HCT116 (cell line): Measurements from ENCODE around the gene GFOD1. TPM values are rescaled to one million over a fixed set of nuclear protein-coding genes. Genes with fewer than 3 reads are reported as not detected.

Source experiments
- ATAC-seq: fragments of 200-7000 bp; cut with Tn5 transposase; 2 replicates; pipeline ENCODE4 v1.9.1; 2020; ENCODE audit warnings: mild to moderate bottlenecking, moderate library complexity
- BruUV-seq: library from RNA; stranded (reverse); fragments of 400-500 nt; replicated peaks from 2 replicates; lab custom pipeline; 2021; lab: Mats Ljungman, UMichigan
- CTCF ChIA-PET: fragments of 300-600 bp; sonication (Branson Sonifier 250); formaldehyde crosslinking; loops from one replicate; lab custom pipeline; 2021; ENCODE audit warnings: antibody characterized with exemption; lab: Charles Lee
- POLR2A ChIA-PET: fragments of 300-600, 350-600 bp; sonication (Branson Sonifier 250); formaldehyde crosslinking; loops from one replicate; lab custom pipeline; 2021; ENCODE audit warnings: antibody characterized with exemption; lab: Charles Lee
- RAD21 ChIA-PET, 2 experiments: fragments of 300-600 bp; sonication (Branson Sonifier 250); formaldehyde crosslinking; loops; one replicate each; lab custom pipeline; 2023; ENCODE audit warnings: low total read pairs in 2 of 2; ENCODE audit not compliant: uncharacterized antibody in 2 of 2, unreplicated experiment in 2 of 2, low non-redundant PET in 1 of 2; lab: Charles Lee
- DNase-seq: peaks from one replicate; pipeline ENCODE4 v3.0.0-alpha.2; 2010; ENCODE audit warnings: low read depth, low spot score
- H2AFZ ChIP-seq: fragments of 200-600 bp; shearing (Covaris generic), sonication (generic); 2 replicates; pipeline ENCODE4 v1.6.1; 2017; ENCODE audit warnings: low read depth, mixed run types, mixed read lengths, antibody characterized with exemption, low read length; ENCODE audit not compliant: poor library complexity, severe bottlenecking
- H3K27ac ChIP-seq: 2 replicates; pipeline ENCODE4 v1.5.1; 2012; ENCODE audit warnings: low read depth, low read length
- H3K27me3 ChIP-seq: fragments of 200-600 bp; sonication (generic); 2 replicates; pipeline ENCODE4 v1.6.1; 2016; ENCODE audit warnings: mixed run types, low read length, mixed read lengths; ENCODE audit not compliant: insufficient read depth
- H3K36me3 ChIP-seq, 2 experiments: fragments of 200-500 bp in 1 of 2; fragments of 200-600 bp in 1 of 2; sonication (Bioruptor generic) in 1 of 2; sonication (generic) in 1 of 2; 2 replicates each; pipeline versions ENCODE4 v1.5.1 to v1.6.1; 2014 to 2016; ENCODE audit warnings: low read length in 2 of 2, inconsistent platforms in 1 of 2, mixed read lengths in 1 of 2, mixed run types in 1 of 2; ENCODE audit not compliant: insufficient read depth in 2 of 2, control insufficient read depth in 1 of 2
- H3K4me1 ChIP-seq, 2 experiments: fragments of 200-600 bp in 1 of 2; sonication (generic) in 1 of 2; 2 replicates each; pipeline versions ENCODE4 v1.5.1 to v1.6.1; 2012 to 2017; ENCODE audit warnings: low read length in 2 of 2, inconsistent platforms in 1 of 2, mild to moderate bottlenecking in 1 of 2, mixed read lengths in 1 of 2, mixed run types in 1 of 2, moderate library complexity in 1 of 2; ENCODE audit not compliant: insufficient read depth in 2 of 2, control insufficient read depth in 1 of 2
- H3K4me2 ChIP-seq: fragments of 200-600 bp; sonication (generic); 2 replicates; pipeline ENCODE4 v1.6.1; 2017; ENCODE audit warnings: mixed run types, low read length, mixed read lengths
- H3K4me3 ChIP-seq, 2 experiments: fragments of 200-600 bp in 1 of 2; sonication (generic) in 1 of 2; replicated peaks in 1 of 2; 2 replicates each; pipeline ENCODE4 v1.5.1; 2011 to 2016; ENCODE audit warnings: low read length in 2 of 2, control low read depth in 1 of 2, low read depth in 1 of 2, mild to moderate bottlenecking in 1 of 2, mixed read lengths in 1 of 2, mixed run types in 1 of 2
- H3K79me2 ChIP-seq: fragments of 200-600 bp; sonication (generic); 2 replicates; pipeline ENCODE4 v1.6.1; 2017; ENCODE audit warnings: mild to moderate bottlenecking, mixed run types, low read length, moderate library complexity, mixed read lengths; ENCODE audit not compliant: insufficient read depth
- H3K9ac ChIP-seq: fragments of 200-600 bp; sonication (generic); 2 replicates; pipeline ENCODE4 v1.6.1; 2016; ENCODE audit warnings: low read length, mixed read lengths
- H3K9me2 ChIP-seq: fragments of 200-600 bp; sonication (generic), shearing (Covaris generic); 2 replicates; pipeline ENCODE4 v1.6.1; 2017; ENCODE audit warnings: mixed run types, mild to moderate bottlenecking, moderate library complexity; ENCODE audit not compliant: insufficient read depth
- H3K9me3 ChIP-seq, 2 experiments: fragments of 200-500 bp in 1 of 2; fragments of 200-600 bp in 1 of 2; sonication (Bioruptor generic) in 1 of 2; sonication (generic) in 1 of 2; 2 replicates each; pipeline ENCODE4 v1.6.1; 2014 to 2017; ENCODE audit warnings: low read length in 2 of 2, mixed read lengths in 2 of 2, inconsistent platforms in 1 of 2, low read depth in 1 of 2, mild to moderate bottlenecking in 1 of 2, mixed run types in 1 of 2, moderate library complexity in 1 of 2; ENCODE audit not compliant: control insufficient read depth in 1 of 2, insufficient read depth in 1 of 2
- H4K20me1 ChIP-seq: fragments of 200-600 bp; sonication (generic), shearing (Covaris generic); 2 replicates; pipeline ENCODE4 v1.6.1; 2017; ENCODE audit warnings: mixed run types, mild to moderate bottlenecking, moderate library complexity; ENCODE audit not compliant: insufficient read depth
- ATF3 ChIP-seq: IDR thresholded peaks from 2 replicates; pipeline ENCODE4 v1.6.1; 2012
- CBX3 ChIP-seq: IDR thresholded peaks from 2 replicates; pipeline ENCODE4 v1.6.1; 2012; ENCODE audit warnings: low read depth
- CEBPB ChIP-seq: IDR thresholded peaks from 2 replicates; pipeline ENCODE4 v1.6.1; 2012; ENCODE audit warnings: low read depth
- EGR1 ChIP-seq: IDR thresholded peaks from 2 replicates; pipeline ENCODE4 v1.6.1; 2012; ENCODE audit warnings: low read depth
- EZH2 ChIP-seq: fragments of 200-600 bp; sonication (generic); IDR thresholded peaks from 2 replicates; pipeline ENCODE4 v1.6.1; 2017; ENCODE audit warnings: antibody characterized with exemption, mixed run types
- EZH2phosphoT487 ChIP-seq: fragments of 200-600 bp; IDR thresholded peaks from 2 replicates; pipeline ENCODE4 v1.6.1; 2018; ENCODE audit warnings: antibody characterized with exemption, borderline replicate concordance
- JUND ChIP-seq: IDR thresholded peaks from 2 replicates; pipeline ENCODE4 v1.6.1; 2012
- POLR2A ChIP-seq: IDR thresholded peaks from 2 replicates; pipeline ENCODE4 v1.7.0; 2011; ENCODE audit warnings: borderline replicate concordance; ENCODE audit not compliant: insufficient read depth, insufficient read length; ENCODE audit errors: extremely low read depth
- POLR2AphosphoS5 ChIP-seq: IDR thresholded peaks from 2 replicates; pipeline ENCODE4 v1.6.1; 2011; ENCODE audit warnings: mild to moderate bottlenecking, low read depth, low read length, moderate library complexity
- RAD21 ChIP-seq: IDR thresholded peaks from 2 replicates; pipeline ENCODE4 v1.6.1; 2012; ENCODE audit warnings: low read depth, mild to moderate bottlenecking
- REST ChIP-seq: IDR thresholded peaks from 2 replicates; pipeline ENCODE4 v1.6.1; 2012; ENCODE audit warnings: low read depth
- SP1 ChIP-seq: IDR thresholded peaks from 2 replicates; pipeline ENCODE4 v1.6.1; 2012; ENCODE audit warnings: low read depth
- SRF ChIP-seq: IDR thresholded peaks from 2 replicates; pipeline ENCODE4 v1.6.1; 2012; ENCODE audit warnings: low read depth
- TCF7L2 ChIP-seq: IDR thresholded peaks from 2 replicates; pipeline ENCODE4 v1.7.0; 2011; ENCODE audit warnings: borderline replicate concordance, inconsistent platforms; ENCODE audit not compliant: insufficient read depth, insufficient read length; ENCODE audit errors: extremely low read depth
- ZBTB33 ChIP-seq: IDR thresholded peaks from 2 replicates; pipeline ENCODE4 v1.6.1; 2011; ENCODE audit warnings: mild to moderate bottlenecking, low read length, moderate library complexity; ENCODE audit not compliant: insufficient replicate concordance; ENCODE audit errors: extremely low read depth
- ZNF274 ChIP-seq: fragments of 200-500 bp; sonication (Bioruptor generic); IDR thresholded peaks from 2 replicates; pipeline ENCODE4 v1.6.1; 2014; ENCODE audit warnings: mild to moderate bottlenecking, low read depth, low read length, inconsistent platforms
- intact Hi-C: fragments of 100-400 bp; cut with micrococcal nuclease; formaldehyde crosslinking; loops from 2 replicates; pipeline ENCODE4 v1.10.0; 2022
- total RNA-seq: library from RNA; stranded (reverse); gene quantifications from one replicate; pipeline ENCODE4 v1.2.1, GENCODE V29; 2021; ENCODE audit not compliant: unreplicated experiment
- TF ChIP-seq, protein P1 (sequence below), 3 experiments: fragments of 200-600 bp in 1 of 3; sonication (generic) in 1 of 3; IDR thresholded peaks in 2 of 3; conservative IDR thresholded peaks in 1 of 3; 2 replicates each; pipeline ENCODE4 v1.5.1; 2012 to 2017; ENCODE audit warnings: low read depth in 2 of 3, low read length in 2 of 3, antibody characterized with exemption in 1 of 3, borderline replicate concordance in 1 of 3, control low read depth in 1 of 3, mild to moderate bottlenecking in 1 of 3, mixed read lengths in 1 of 3, mixed run types in 1 of 3, moderate library complexity in 1 of 3; ENCODE audit not compliant: insufficient read depth in 1 of 3
- TF ChIP-seq, protein P2 (sequence below): IDR thresholded peaks from 2 replicates; pipeline ENCODE4 v1.6.1; 2012

GFOD1 gene
- total RNA-seq, 1 experiment from 2014 or later: 3.8 TPM

DNA sequence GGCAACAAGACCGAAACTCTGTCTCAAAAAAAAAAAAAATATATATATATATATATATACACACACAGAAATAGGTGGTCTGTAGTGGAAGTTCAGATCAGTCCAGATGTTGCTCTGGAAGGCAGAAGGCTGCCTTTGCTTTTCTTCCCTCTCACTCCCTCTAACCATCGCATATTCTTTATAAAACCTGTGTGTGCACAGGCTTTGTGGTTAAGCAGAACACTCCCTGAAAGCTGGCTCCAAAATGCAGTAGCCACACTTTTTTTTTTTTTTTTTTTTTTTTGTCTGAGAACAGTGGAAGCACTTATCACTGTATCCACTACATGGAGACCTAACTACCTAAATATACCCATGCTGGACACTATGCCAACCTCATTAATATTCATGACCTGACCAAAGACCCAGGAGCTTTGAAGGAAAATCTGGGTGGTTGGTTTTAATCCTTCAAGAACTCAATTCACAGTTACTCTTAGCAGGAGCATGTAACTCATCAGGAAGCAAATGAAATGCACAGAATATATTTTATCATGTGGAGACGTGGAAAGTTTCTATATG lies 20.0 kb upstream of the GFOD1 start:
- POLR2A ChIA-PET: no interaction called here
- Histone ChIP-seq H2AFZ (no peak overlapping the region), H3K79me2 (no peaks in the 10 kb centered on the region), H3K36me3 (no peaks in the 10 kb centered on the region), H4K20me1 (no peaks in the 10 kb centered on the region), H3K27ac (no peak overlapping the region), H3K4me3 (no peak overlapping the region)
- intact Hi-C loops: no loop called here
- CTCF ChIA-PET: no interaction called here
- no peak for TF ChIP-seq JUND
- TF ChIP-seq CEBPB: no peak
- no peak for TF ChIP-seq ATF3
- TF ChIP-seq EZH2: no peak
- no peak for TF ChIP-seq RAD21
- TF ChIP-seq REST: no peak
- no peak for TF ChIP-seq EZH2phosphoT487
- TF ChIP-seq POLR2AphosphoS5: no peak
- no peak for TF ChIP-seq EGR1
- TF ChIP-seq CBX3: no peak
- TF ChIP-seq SRF: no peak
- TF ChIP-seq SP1: no peak
- TF ChIP-seq, protein P1, sequence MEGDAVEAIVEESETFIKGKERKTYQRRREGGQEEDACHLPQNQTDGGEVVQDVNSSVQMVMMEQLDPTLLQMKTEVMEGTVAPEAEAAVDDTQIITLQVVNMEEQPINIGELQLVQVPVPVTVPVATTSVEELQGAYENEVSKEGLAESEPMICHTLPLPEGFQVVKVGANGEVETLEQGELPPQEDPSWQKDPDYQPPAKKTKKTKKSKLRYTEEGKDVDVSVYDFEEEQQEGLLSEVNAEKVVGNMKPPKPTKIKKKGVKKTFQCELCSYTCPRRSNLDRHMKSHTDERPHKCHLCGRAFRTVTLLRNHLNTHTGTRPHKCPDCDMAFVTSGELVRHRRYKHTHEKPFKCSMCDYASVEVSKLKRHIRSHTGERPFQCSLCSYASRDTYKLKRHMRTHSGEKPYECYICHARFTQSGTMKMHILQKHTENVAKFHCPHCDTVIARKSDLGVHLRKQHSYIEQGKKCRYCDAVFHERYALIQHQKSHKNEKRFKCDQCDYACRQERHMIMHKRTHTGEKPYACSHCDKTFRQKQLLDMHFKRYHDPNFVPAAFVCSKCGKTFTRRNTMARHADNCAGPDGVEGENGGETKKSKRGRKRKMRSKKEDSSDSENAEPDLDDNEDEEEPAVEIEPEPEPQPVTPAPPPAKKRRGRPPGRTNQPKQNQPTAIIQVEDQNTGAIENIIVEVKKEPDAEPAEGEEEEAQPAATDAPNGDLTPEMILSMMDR (IDR thresholded peaks at IDR 0.05 in 2 of 3, conservative IDR thresholded peaks at IDR 0.05 in 1 of 3; ENCODE audit: borderline replicate concordance in 1 of 3, insufficient read depth in 1 of 3, low read depth in 2 of 3, low read length in 2 of 3): no peak
- TF ChIP-seq, protein P2, sequence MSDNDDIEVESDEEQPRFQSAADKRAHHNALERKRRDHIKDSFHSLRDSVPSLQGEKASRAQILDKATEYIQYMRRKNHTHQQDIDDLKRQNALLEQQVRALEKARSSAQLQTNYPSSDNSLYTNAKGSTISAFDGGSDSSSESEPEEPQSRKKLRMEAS: no peak
- no peak for TF ChIP-seq TCF7L2
- TF ChIP-seq ZNF274: no peak
- TF ChIP-seq ZBTB33: no peak
- TF ChIP-seq POLR2A: no peak
- TF ChIP-seq, all 23 proteins: peak for 0
- Histone ChIP-seq H3K4me1 (peaks cover 0 to 2% of the 10 kb centered on the region in 2 experiments; a peak in 1 of 4 replicates), H3K9ac (no peak overlapping the region), H3K27me3 (no peaks in the 10 kb centered on the region), H3K4me2 (no peak overlapping the region), H3K9me2 (no peaks in the 10 kb centered on the region), H3K9me3 (no peaks in the 10 kb centered on the region)
- RAD21 ChIA-PET: no interaction called here
- ATAC-seq (no peak), DNase-seq (no peak)
- no TSS peak for BruUV-seq
